ENCODE results near the gene PTPDC1.

DNA sequence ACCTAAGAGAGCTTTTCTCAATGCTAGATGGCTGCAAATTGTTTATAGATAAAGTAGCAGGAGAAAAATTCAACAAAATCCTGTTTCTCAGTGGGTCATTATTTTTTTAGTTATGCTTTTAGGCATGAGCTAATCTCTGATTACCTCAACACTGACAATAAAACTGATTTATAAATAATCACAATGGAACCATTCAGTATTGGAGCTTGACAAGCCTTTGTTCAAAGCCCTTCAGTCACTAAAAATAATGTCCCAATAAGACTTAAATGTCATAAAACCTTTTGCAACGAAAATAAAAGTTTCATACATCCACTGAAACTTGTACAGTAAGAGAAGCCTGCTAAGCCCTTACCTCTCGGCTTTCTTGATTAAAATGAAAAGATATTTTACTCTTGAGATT lies 27.2 kb downstream of the PTPDC1 start:
- no peak for TF ChIP-seq YY1 (IDR thresholded peaks at IDR 0.05)
- TF ChIP-seq, protein P1, sequence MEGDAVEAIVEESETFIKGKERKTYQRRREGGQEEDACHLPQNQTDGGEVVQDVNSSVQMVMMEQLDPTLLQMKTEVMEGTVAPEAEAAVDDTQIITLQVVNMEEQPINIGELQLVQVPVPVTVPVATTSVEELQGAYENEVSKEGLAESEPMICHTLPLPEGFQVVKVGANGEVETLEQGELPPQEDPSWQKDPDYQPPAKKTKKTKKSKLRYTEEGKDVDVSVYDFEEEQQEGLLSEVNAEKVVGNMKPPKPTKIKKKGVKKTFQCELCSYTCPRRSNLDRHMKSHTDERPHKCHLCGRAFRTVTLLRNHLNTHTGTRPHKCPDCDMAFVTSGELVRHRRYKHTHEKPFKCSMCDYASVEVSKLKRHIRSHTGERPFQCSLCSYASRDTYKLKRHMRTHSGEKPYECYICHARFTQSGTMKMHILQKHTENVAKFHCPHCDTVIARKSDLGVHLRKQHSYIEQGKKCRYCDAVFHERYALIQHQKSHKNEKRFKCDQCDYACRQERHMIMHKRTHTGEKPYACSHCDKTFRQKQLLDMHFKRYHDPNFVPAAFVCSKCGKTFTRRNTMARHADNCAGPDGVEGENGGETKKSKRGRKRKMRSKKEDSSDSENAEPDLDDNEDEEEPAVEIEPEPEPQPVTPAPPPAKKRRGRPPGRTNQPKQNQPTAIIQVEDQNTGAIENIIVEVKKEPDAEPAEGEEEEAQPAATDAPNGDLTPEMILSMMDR (IDR thresholded peaks at IDR 0.05; ENCODE audit: low read depth, low read length, missing input control): no peak
- TF ChIP-seq SP1 (IDR thresholded peaks at IDR 0.05): no peak
- TF ChIP-seq, protein P2, sequence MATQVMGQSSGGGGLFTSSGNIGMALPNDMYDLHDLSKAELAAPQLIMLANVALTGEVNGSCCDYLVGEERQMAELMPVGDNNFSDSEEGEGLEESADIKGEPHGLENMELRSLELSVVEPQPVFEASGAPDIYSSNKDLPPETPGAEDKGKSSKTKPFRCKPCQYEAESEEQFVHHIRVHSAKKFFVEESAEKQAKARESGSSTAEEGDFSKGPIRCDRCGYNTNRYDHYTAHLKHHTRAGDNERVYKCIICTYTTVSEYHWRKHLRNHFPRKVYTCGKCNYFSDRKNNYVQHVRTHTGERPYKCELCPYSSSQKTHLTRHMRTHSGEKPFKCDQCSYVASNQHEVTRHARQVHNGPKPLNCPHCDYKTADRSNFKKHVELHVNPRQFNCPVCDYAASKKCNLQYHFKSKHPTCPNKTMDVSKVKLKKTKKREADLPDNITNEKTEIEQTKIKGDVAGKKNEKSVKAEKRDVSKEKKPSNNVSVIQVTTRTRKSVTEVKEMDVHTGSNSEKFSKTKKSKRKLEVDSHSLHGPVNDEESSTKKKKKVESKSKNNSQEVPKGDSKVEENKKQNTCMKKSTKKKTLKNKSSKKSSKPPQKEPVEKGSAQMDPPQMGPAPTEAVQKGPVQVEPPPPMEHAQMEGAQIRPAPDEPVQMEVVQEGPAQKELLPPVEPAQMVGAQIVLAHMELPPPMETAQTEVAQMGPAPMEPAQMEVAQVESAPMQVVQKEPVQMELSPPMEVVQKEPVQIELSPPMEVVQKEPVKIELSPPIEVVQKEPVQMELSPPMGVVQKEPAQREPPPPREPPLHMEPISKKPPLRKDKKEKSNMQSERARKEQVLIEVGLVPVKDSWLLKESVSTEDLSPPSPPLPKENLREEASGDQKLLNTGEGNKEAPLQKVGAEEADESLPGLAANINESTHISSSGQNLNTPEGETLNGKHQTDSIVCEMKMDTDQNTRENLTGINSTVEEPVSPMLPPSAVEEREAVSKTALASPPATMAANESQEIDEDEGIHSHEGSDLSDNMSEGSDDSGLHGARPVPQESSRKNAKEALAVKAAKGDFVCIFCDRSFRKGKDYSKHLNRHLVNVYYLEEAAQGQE (IDR thresholded peaks at IDR 0.05): no peak
- no peak for TF ChIP-seq TAF1 (conservative IDR thresholded peaks at IDR 0.05)
